RPMI8226 (cell line): ENCODE data around the gene GRP.

Experiments used
- DNase-seq: peaks from one replicate; pipeline ENCODE4 v3.0.0-alpha.2; 2015

GRP gene

GRCh38 chr18:59268721-59269562 lies 49.0 kb downstream of the GRP start:
- peak; percentile 70 for DNase-seq

GRCh38 chr18:59269563-59270119 lies 49.7 kb downstream of the GRP start:
- no peak for DNase-seq

- no peak for DNase-seq
Observed at GRCh38 chr18:59270689-59271257, 50.8 kb downstream of the GRP start.

DNA sequence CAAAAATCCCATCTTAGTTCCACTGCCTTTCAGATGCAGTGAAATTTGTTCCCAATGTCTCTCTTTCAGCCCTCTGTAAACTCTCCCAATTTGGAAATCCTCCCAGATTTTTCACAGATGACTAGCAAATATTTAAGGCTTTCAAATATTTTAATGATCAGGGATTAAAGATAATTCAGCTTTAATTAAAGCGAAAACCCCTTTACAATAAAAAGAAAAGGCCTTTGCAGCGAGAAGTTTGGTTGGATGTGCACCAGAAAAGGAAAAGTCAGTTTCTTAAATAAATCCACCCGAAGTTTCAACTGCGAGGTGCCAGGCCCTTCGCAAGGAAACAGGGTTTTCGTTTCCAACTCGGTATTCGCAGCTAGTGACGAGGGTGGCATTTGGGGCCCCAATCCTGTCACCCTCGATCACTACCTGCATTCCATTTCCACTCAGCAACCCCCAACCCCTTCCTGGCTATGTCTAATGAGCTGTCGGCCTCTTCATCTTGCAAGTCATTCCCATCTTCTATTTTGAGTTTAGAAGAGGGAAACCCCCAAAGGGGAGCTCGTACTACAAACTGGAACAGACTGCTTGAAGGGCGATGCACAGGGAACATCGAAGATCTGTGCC lies 51.8 kb downstream of the GRP start:
- no peak for DNase-seq

- no peak for DNase-seq
Observed at GRCh38 chr18:59272221-59272888, 52.4 kb downstream of the GRP start.

DNA sequence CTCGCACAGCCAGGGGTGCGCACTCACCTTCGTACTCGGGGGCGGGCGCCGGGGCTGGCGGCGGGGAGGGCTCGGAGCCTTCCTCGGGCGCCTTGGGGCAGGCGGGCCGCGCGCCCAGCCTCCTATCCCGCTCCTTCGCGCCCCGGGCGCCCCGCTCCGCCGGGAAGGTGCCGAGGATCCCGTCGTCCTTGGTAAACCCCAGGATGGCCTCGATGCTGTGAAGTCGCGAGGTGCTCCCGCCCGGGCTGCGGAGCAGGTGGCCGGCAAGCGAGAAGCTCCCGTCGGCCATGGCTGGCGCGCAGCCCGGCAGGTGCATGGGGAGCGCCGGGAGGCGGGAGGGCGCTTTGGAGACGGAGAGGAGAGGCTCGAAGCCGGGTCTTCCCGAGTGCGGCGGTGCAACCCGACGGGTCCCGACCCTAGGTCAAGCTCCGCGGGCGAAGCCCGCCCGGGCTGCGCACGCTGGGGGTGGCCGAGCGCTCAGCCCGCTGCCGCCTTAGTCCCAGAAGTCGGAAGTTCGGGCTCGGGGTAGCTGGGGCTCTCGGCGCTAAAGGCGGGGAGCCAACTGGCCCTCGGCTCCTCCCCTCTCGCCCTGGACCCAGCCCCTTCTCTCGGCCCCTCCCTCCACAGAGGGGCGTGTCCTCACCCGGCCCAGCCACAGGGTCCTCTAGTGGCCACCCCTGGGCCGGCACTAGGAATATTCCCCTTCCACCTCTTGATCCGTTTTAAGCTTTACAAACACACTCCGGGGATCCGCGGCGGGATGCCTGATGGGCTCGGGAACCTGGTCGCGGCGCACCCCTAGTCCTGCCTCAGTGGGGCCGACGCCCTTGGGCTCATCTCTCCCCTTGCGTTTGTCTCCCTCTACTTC lies 53.2 kb downstream of the GRP start, which contains the start of gene RAX:
RAX (minus strand) TSS at position 564 of the 868 bp plus-strand sequence; CDS start at position 316, 248 bp downstream.
- DNase-seq = no peak

GRCh38 chr18:59273759-59274532 lies 54.0 kb downstream of the GRP start:
- no peak for DNase-seq

- no peak for DNase-seq
Observed at GRCh38 chr18:59274533-59274928, 54.6 kb downstream of the GRP start.

GRCh38 chr18:59275406-59275949 lies 55.5 kb downstream of the GRP start:
- DNase-seq = no peak

- DNase-seq = no peak
Observed at GRCh38 chr18:59276047-59276446, 56.1 kb downstream of the GRP start.

GRCh38 chr18:59278793-59279192 lies 58.8 kb downstream of the GRP start:
- DNase-seq = no peak

- no peak for DNase-seq
Observed at GRCh38 chr18:59279193-59279592, 59.2 kb downstream of the GRP start.

DNA sequence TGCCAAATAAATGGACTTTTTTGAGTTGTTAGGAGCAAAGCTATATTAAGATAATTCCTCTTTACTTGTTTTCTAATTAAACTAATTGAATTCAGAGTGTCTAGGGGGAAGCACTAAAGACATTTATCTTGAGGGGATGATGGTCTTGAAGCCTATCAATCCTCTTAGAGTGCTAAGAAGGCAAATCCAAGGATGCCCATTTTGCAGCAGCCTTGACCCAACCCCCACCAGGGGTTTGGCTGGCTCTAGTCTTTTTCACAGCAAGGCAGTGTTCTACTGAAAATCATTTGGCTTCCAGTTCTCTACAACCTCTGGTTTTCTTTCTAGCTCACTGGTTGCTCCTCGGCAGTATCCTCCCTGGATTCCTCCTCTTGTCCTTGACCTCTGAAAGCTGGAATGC lies 59.8 kb downstream of the GRP start:
- DNase-seq = no peak
